BE2C (cell line): ENCODE data around the gene RNF2.

Experiments used
- DNase-seq: peaks from one replicate; pipeline ENCODE4 v3.0.0-alpha.2; 2020
- H3K27me3 ChIP-seq: fragments of 250-450 bp; sonication (Bioruptor Pico); 2 replicates; pipeline ENCODE4 v1.5.1; 2020; ENCODE audit warnings: mild to moderate bottlenecking
- H3K36me3 ChIP-seq: fragments of 250-450 bp; sonication (Bioruptor Pico); 2 replicates; pipeline ENCODE4 v1.5.1; 2020; ENCODE audit warnings: mild to moderate bottlenecking
- H3K4me1 ChIP-seq: fragments of 250-450 bp; sonication (Bioruptor Pico); 2 replicates; pipeline ENCODE4 v1.5.1; 2020
- H3K4me3 ChIP-seq: 2 replicates; pipeline ENCODE4 v1.5.1; 2011; ENCODE audit warnings: low read depth, low read length
- H3K9me3 ChIP-seq: fragments of 250-450 bp; sonication (Bioruptor Pico); 2 replicates; pipeline ENCODE4 v1.5.1; 2020
- TF ChIP-seq, protein P1 (sequence below): IDR thresholded peaks from 2 replicates; pipeline ENCODE4 v1.5.1; 2012; ENCODE audit warnings: mild to moderate bottlenecking, low read depth, low read length

Gene RNF2

DNA sequence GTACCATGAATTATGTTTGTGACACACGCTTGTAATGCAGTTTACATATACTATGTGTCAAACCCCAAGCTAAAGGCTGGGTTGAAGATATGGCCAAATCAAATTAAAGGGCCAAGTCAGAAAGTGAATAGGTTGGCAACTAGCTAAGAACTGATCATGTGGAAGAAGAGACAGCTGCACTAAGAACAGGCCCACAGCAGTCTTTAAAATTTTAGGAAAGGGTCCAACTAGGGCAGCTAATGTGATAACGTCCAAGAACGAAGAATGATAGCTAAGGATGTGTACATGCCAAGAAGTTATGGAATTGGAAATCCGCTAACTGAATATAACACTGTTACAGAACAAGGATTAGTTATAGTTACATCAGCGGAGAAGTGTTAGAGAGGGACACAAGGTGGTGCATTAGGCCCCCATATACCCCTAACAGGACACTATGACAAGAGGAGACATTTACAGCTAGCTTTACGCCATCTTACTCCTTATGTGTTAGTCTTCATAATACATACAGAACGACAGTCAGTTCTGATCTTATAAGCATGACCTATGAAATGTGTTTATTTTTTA, 6.5 kb upstream of the RNF2 start:
- TF ChIP-seq, protein P1, sequence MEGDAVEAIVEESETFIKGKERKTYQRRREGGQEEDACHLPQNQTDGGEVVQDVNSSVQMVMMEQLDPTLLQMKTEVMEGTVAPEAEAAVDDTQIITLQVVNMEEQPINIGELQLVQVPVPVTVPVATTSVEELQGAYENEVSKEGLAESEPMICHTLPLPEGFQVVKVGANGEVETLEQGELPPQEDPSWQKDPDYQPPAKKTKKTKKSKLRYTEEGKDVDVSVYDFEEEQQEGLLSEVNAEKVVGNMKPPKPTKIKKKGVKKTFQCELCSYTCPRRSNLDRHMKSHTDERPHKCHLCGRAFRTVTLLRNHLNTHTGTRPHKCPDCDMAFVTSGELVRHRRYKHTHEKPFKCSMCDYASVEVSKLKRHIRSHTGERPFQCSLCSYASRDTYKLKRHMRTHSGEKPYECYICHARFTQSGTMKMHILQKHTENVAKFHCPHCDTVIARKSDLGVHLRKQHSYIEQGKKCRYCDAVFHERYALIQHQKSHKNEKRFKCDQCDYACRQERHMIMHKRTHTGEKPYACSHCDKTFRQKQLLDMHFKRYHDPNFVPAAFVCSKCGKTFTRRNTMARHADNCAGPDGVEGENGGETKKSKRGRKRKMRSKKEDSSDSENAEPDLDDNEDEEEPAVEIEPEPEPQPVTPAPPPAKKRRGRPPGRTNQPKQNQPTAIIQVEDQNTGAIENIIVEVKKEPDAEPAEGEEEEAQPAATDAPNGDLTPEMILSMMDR, result no peak
- no peak overlapping the region for H3K4me3 ChIP-seq
- DNase-seq, result no peak
- no peaks in the 10 kb centered on the region for H3K36me3 ChIP-seq
- no peaks in the 10 kb centered on the region for H3K4me1 ChIP-seq
- H3K9me3 ChIP-seq, result no peaks in the 10 kb centered on the region
- H3K27me3 ChIP-seq, result no peaks in the 10 kb centered on the region; the same call in 1 of the 2 replicates

DNA sequence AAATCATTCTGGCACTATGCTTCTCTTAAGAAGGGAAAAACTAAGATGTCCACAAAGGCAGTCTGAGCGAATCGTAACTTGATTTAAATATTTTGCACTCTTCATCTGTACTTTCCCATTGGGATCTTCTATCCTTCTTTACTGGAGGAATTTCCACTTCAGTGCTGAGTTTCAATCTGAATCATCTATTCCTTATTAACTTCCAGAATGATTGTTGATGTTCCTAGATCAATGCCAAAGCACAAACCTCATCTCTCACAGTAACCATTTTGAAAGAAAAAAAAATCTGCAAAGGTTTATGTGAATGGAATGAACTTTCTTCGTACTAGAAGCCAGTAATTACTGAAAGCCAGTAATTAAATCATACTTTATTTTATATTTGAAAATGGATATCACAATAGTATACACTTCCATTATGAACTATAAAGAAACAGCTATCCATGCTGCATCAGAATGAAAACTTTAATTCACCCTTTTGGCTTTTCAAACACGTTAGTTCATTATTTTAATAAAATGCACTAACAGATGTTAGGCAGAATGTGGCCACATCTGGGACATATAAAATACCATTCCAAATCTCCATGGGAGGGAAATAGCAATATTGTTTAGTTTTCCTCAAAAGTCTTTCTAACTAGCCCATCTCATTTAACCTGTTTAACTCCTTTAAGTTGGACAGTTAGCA, 5.5 kb upstream of the RNF2 start:
- TF ChIP-seq, protein P1, result no peak
- Histone ChIP-seq H3K4me3 (no peak overlapping the region), H3K36me3 (no peaks in the 10 kb centered on the region), H3K27me3 (no peaks in the 10 kb centered on the region; the same call in 1 of the 2 replicates), H3K4me1 (no peaks in the 10 kb centered on the region), H3K9me3 (no peaks in the 10 kb centered on the region)
- DNase-seq, result no peak

DNA sequence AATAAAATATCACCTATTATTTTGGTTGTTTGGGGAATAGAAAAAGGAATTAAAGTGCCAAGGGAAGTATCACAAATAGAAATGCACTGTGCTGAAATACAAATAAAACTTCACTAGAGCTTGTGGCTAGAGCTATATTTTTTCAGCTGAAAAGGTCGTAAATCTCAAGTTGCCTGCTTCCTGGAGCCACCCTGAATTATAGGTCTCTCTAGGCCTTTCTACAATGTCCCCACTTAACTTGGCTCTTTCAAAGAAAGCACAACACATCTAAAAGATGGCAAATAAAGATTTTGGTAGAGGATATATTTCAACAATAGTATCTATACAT, 5.0 kb upstream of the RNF2 start:
- no peaks in the 10 kb centered on the region; the same call in 1 of the 2 replicates for H3K27me3 ChIP-seq

DNA sequence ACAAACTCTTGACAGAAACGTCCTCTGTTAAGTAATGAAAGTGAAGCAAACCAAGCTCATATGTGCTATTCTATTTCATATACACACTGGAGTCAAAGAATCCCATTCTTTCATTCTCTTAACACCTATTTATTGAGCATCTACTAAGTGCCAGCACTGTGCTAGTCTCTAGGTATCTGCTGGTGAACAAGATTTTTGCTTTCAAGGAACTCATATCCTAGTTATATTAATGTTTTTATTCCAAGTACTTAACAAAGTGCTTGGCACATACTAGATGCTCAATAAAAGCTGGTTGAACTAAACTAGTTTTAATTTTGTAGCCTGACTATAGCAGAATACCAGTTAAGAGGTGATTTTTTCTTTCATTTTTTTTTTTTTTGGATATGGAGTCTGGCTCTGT, 3.6 kb upstream of the RNF2 start:
- Histone ChIP-seq H3K9me3 (no peaks in the 10 kb centered on the region), H3K36me3 (no peaks in the 10 kb centered on the region), H3K27me3 (no peaks in the 10 kb centered on the region), H3K4me3 (no peak overlapping the region), H3K4me1 (no peaks in the 10 kb centered on the region)
- no peak for DNase-seq
- TF ChIP-seq, protein P1, result no peak

More for the DNA sequence above, 5.0 kb upstream of the RNF2 start:
- DNase-seq, result no peak
- no peaks in the 10 kb centered on the region for H3K4me1 ChIP-seq
- no peaks in the 10 kb centered on the region for H3K36me3 ChIP-seq
- H3K9me3 ChIP-seq, result no peaks in the 10 kb centered on the region
- TF ChIP-seq, protein P1, result no peak
- no peak overlapping the region for H3K4me3 ChIP-seq

DNA sequence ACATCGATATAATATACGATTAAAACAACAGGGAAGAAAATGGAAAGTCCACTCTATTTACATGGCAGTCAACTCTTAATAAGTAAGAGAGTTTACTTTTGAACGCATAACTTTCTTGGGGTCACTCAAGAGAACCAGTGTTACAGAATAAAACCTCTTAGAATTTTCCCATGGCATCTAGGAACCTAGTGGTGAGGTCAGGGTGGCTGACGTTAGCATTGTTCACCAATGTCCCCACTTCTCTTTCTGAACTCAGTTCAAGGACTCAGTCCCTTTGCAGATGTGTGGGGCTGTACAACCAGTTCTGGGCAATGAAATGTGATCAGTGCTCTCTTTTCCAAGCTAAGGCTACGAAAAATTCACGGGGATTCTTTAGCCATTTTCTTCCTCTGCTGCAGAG, 2.6 kb upstream of the RNF2 start:
- no peak overlapping the region for H3K4me3 ChIP-seq
- H3K4me1 ChIP-seq, result no peaks in the 10 kb centered on the region
- TF ChIP-seq, protein P1, result no peak
- no peaks in the 10 kb centered on the region for H3K9me3 ChIP-seq
- H3K27me3 ChIP-seq, result no peaks in the 10 kb centered on the region
- DNase-seq, result no peak
- no peaks in the 10 kb centered on the region for H3K36me3 ChIP-seq

DNA sequence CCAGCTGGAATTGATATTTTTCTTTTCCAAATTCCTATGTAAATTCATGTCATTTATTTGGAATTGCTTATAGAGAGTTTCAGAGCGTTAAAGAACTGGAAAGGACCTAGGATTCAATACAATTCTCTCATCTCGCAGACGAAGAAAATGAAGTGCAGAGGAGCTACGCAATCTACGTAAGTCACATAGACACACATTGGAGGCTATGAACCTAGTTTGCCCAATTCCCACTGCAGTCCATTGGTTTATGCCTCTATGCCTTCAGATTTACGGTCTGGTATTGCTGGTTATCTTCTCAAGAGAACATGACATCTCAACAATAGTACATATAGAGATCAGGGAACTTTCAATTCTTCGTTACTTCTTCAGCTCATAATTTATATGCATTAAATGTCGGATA, 971 bp upstream of the RNF2 start:
- DNase-seq, result no peak
- H3K36me3 ChIP-seq, result no peaks in the 10 kb centered on the region
- H3K4me3 ChIP-seq, result no peak overlapping the region
- H3K9me3 ChIP-seq, result no peaks in the 10 kb centered on the region
- H3K4me1 ChIP-seq, result no peaks in the 10 kb centered on the region
- no peaks in the 10 kb centered on the region for H3K27me3 ChIP-seq
- TF ChIP-seq, protein P1, result no peak
